Central memory CD4-positive, alpha-beta T cell (primary cell): ENCODE data around the gene SIGLEC8.
A peak's percentile ranks its signal among the peaks of the same experiment; 100 is the strongest.
"Not testable (repeated sequence)": the region's sequence is repeated elsewhere in the genome, so short reads cannot be mapped to it uniquely, and the experiment has no call there.

Experiments used
- DNase-seq: peaks from one replicate; pipeline ENCODE4 v3.0.0; 2022
- total RNA-seq, 3 experiments: gene quantifications; one replicate each; lab custom pipeline; 2026; lab: John Stamatoyannopoulos, UW

The SIGLEC8 gene
- 0 reads per million in 3 experiments for total RNA-seq

- DNase-seq, result no peak
These were observed at the start of gene SIGLEC8 for GRCh38 chr19:51458051-51458645. TSS of gene SIGLEC8 (minus strand) at chr19:51458454. CDS start at chr19:51458387, 67 bp downstream.

GRCh38 chr19:51507640-51508058, 49.4 kb upstream of the SIGLEC8 start:
- no peak for DNase-seq

- no peak for DNase-seq
These were observed 48.9 kb upstream of the SIGLEC8 start for GRCh38 chr19:51507192-51507591.

GRCh38 chr19:51505904-51506303, 47.6 kb upstream of the SIGLEC8 start:
- DNase-seq, result no peak

GRCh38 chr19:51503896-51504295, 45.6 kb upstream of the SIGLEC8 start:
- DNase-seq, result no peak

- DNase-seq, result no peak
These were observed 45.1 kb upstream of the SIGLEC8 start for GRCh38 chr19:51503286-51503817.

GRCh38 chr19:51501594-51502263, 43.5 kb upstream of the SIGLEC8 start, which contains the start of gene SIGLEC12:
TSS of gene SIGLEC12 (minus strand) at chr19:51501800. CDS start at chr19:51501733, 67 bp downstream.
- DNase-seq, result no peak

- DNase-seq, result not testable (repeated sequence)
These were observed 42.7 kb upstream of the SIGLEC8 start for GRCh38 chr19:51500931-51501330.

GRCh38 chr19:51497666-51498065, 39.4 kb upstream of the SIGLEC8 start:
- no peak for DNase-seq

GRCh38 chr19:51493776-51494175, 35.5 kb upstream of the SIGLEC8 start:
- no peak for DNase-seq

- no peak for DNase-seq
These were observed 33.3 kb upstream of the SIGLEC8 start for GRCh38 chr19:51491586-51491985.

GRCh38 chr19:51490676-51491075, 32.4 kb upstream of the SIGLEC8 start:
- no peak for DNase-seq

- DNase-seq, result no peak
These were observed 30.9 kb upstream of the SIGLEC8 start for GRCh38 chr19:51489113-51489512.

GRCh38 chr19:51488491-51488890, 30.2 kb upstream of the SIGLEC8 start:
- DNase-seq, result no peak

- DNase-seq, result no peak
These were observed 27.9 kb upstream of the SIGLEC8 start for GRCh38 chr19:51485960-51486660.

GRCh38 chr19:51480590-51480989, 22.3 kb upstream of the SIGLEC8 start:
- no peak for DNase-seq

GRCh38 chr19:51479531-51480331, 21.5 kb upstream of the SIGLEC8 start:
- no peak for DNase-seq

GRCh38 chr19:51478381-51479234, 20.4 kb upstream of the SIGLEC8 start, which contains the start of gene CEACAM18:
TSS of gene CEACAM18 (plus strand) at chr19:51478539.
- no peak for DNase-seq

- no peak for DNase-seq
These were observed 19.1 kb upstream of the SIGLEC8 start for GRCh38 chr19:51477344-51477743.

- DNase-seq, result no peak
These were observed 17.9 kb upstream of the SIGLEC8 start for GRCh38 chr19:51476164-51476563.

- DNase-seq, result peak; percentile 51
These were observed 14.9 kb upstream of the SIGLEC8 start for GRCh38 chr19:51473009-51473707.
